Measurements from ENCODE around the gene FBXL7. TPM values are rescaled to one million over a fixed set of nuclear protein-coding genes. Genes with fewer than 3 reads are reported as not detected.

FBXL7 gene
- total RNA-seq, 4 donors from 2014 or later: 5.7 to 47.4 (median 6.3) TPM

DNA sequence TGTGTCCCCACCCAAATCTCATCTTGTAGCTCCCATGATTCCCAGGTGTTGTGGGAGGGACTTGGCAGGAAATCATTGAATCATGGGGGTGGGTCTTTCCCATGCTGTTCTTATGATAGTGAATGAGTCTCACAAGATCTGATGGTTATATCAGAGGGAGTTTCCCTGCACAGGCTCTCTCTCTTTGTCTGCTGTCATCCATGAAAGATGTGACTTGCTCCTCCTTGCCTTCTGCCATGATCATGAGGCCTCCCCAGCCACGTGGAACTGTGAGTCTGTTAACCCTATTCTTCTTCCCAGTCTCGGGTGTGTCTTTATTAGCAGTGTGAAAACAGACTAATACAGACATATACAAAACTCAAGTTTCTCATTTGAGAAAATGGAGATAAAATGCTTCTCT, 139.3 kb downstream of the FBXL7 start:
- in situ Hi-C loops (cut with MboI; ENCODE audit: low pct_ligation_motif_present in 1 of 4, low pct_unique_long_range_greater_than_20kb in 1 of 4, low sequenced_read_pairs in 3 of 4) (no loop called here), intact Hi-C loops (cut with DNase I; ENCODE audit: low total_unique reads) (no loop called here)
- H3K9me3 ChIP-seq: no peaks in the 10 kb centered on the region
- H3K36me3 ChIP-seq: no peaks in the 10 kb centered on the region
- no peaks in the 10 kb centered on the region for H3K27me3 ChIP-seq
- no peak overlapping the region for H3K27ac ChIP-seq
- peaks cover 0 to 8% (median 0%) of the 10 kb centered on the region in 4 donors for H3K4me1 ChIP-seq
- H3K4me3 ChIP-seq: no peak overlapping the region
- no peak for DNase-seq
- TF ChIP-seq POLR2AphosphoS5 (IDR thresholded peaks at IDR 0.05) (no peak), POLR2A (IDR thresholded peaks at IDR 0.05) (no peak), EP300 (IDR thresholded peaks at IDR 0.05; ENCODE audit: low read depth) (no peak)
- TF ChIP-seq, protein P1, sequence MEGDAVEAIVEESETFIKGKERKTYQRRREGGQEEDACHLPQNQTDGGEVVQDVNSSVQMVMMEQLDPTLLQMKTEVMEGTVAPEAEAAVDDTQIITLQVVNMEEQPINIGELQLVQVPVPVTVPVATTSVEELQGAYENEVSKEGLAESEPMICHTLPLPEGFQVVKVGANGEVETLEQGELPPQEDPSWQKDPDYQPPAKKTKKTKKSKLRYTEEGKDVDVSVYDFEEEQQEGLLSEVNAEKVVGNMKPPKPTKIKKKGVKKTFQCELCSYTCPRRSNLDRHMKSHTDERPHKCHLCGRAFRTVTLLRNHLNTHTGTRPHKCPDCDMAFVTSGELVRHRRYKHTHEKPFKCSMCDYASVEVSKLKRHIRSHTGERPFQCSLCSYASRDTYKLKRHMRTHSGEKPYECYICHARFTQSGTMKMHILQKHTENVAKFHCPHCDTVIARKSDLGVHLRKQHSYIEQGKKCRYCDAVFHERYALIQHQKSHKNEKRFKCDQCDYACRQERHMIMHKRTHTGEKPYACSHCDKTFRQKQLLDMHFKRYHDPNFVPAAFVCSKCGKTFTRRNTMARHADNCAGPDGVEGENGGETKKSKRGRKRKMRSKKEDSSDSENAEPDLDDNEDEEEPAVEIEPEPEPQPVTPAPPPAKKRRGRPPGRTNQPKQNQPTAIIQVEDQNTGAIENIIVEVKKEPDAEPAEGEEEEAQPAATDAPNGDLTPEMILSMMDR (IDR thresholded peaks at IDR 0.05): no peak
- 22 to 63% methylated on average over 2 of the region's 2 CpGs for whole genome bisulfite sequencing, 2 donors (ENCODE audit: low coverage in 1 of 2)

DNA sequence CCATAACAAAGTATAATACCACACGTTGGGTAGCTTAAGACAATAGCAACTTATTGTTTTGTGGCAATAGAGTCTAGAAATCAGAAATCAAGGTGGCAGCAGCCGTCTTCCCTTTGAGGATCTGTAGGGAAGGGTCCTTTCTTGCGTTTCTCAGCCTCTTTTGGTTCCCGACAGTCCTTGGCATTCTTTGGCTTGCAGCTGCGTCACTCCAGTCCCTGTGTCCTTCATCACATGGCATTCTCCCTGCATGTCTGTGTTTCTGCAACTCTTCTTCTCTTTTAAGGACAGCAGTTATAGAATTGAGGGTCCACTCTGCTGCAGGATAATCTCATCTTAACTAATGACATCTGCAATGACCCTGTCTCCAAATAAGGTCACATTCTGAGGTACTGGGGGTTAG, 140.1 kb downstream of the FBXL7 start:
- 84 to 93% methylated on average over 3 to 5 of the region's 5 CpGs for WGBS, 2 donors (ENCODE audit: low coverage in 1 of 2)
- H3K4me3 ChIP-seq: no peak overlapping the region
- in situ Hi-C loops (cut with MboI; ENCODE audit: low pct_ligation_motif_present in 1 of 4, low pct_unique_long_range_greater_than_20kb in 1 of 4, low sequenced_read_pairs in 3 of 4) (no loop called here), intact Hi-C loops (cut with DNase I; ENCODE audit: low total_unique reads) (no loop called here)
- H3K27me3 ChIP-seq: no peaks in the 10 kb centered on the region
- no peak for DNase-seq
- no peaks in the 10 kb centered on the region for H3K36me3 ChIP-seq
- H3K9me3 ChIP-seq: no peaks in the 10 kb centered on the region
- TF ChIP-seq, protein P1 (IDR thresholded peaks at IDR 0.05): no peak
- no peak for TF ChIP-seq POLR2AphosphoS5 (IDR thresholded peaks at IDR 0.05)
- TF ChIP-seq POLR2A (IDR thresholded peaks at IDR 0.05): no peak
- TF ChIP-seq EP300 (IDR thresholded peaks at IDR 0.05; ENCODE audit: low read depth): no peak
- peaks cover 0 to 7% (median 1%) of the 10 kb centered on the region in 4 donors for H3K4me1 ChIP-seq
- no peak overlapping the region for H3K27ac ChIP-seq

DNA sequence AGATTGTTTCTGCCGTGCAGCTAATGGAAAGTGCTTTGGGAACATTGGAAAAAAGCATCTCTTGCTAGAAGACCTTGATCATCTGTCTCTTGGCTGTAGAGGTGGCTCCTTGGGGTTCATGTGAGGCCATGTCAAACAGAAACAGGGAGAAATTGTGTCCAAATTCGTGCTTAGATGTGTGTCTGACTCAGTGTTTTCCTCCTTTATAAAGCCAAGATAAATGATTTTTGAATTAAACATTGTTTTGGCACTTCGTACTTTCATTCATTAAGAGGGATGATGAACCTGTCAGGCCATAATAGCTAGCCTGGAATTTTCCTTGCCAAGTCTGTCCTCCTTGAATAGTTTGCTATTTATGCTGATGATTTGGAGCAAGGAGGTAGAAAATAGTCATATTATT, 143.8 kb downstream of the FBXL7 start:
- H3K36me3 ChIP-seq: no peaks in the 10 kb centered on the region
- TF ChIP-seq EP300 (IDR thresholded peaks at IDR 0.05; ENCODE audit: low read depth): no peak
- no peak for TF ChIP-seq POLR2AphosphoS5 (IDR thresholded peaks at IDR 0.05)
- no peak for TF ChIP-seq POLR2A (IDR thresholded peaks at IDR 0.05)
- TF ChIP-seq, protein P1 (IDR thresholded peaks at IDR 0.05): no peak
- no peak overlapping the region for H3K27ac ChIP-seq
- intact Hi-C loops (cut with DNase I; ENCODE audit: low total_unique reads): no loop called here
- 50% methylated on average over 3 of the region's 3 CpGs; no CpG with 5 or more reads in 1 of the 2 donors for WGBS, 2 donors (ENCODE audit: low coverage in 1 of 2)
- DNase-seq: no peak
- no peak overlapping the region for H3K4me3 ChIP-seq
- H3K4me1 ChIP-seq: peaks cover 0 to 3% (median 1%) of the 10 kb centered on the region in 4 donors
- H3K27me3 ChIP-seq: no peaks in the 10 kb centered on the region
- H3K9me3 ChIP-seq: no peaks in the 10 kb centered on the region
- in situ Hi-C loops (cut with MboI; ENCODE audit: low pct_ligation_motif_present in 1 of 4, low pct_unique_long_range_greater_than_20kb in 1 of 4, low sequenced_read_pairs in 3 of 4): no loop called here

DNA sequence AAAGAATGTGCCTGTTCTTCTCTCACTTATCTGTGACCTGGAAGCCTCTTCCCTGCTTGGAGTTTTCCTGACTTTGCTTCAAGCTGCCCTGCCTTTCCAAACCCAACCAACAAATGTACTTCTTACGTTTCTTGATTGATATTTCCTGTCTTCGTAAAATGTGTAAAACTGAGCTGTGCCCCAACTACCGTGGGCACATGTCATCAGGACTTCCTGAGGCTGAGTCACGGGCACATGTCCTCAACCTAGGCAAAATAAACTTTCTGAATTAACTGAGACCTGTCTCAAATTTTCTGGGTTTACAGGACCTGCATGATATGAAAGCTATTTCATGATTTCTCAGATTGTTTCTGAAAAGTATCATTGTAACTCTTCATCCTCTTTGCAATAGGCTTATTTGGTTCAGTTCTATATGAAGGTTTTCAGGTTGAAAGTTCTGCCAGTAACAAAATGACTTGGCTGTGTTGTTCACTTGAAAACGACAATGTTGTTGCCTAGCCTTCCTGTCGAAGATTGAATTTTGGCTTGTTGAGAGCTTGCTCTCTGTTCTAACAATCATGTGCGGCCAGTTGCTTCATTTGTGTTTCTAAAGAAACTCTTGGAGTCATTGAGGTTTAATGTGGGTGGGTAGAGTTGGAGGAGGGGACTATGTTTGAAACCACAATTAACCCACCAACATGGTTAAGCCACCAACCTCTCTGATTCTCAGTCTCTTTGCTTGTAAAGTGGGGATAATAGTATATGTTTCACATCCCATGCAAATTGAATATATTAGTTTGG, 145.6 kb downstream of the FBXL7 start:
- TF ChIP-seq, protein P1 (IDR thresholded peaks at IDR 0.05): no peak
- TF ChIP-seq EP300 (IDR thresholded peaks at IDR 0.05; ENCODE audit: low read depth): no peak
- no peak for TF ChIP-seq POLR2A (IDR thresholded peaks at IDR 0.05)
- no peak for TF ChIP-seq POLR2AphosphoS5 (IDR thresholded peaks at IDR 0.05)
- DNase-seq: no peak
- Histone ChIP-seq H3K27ac (no peak overlapping the region), H3K36me3 (no peaks in the 10 kb centered on the region), H3K4me3 (no peak overlapping the region), H3K27me3 (no peaks in the 10 kb centered on the region), H3K4me1 (peaks cover 0 to 3% (median 1%) of the 10 kb centered on the region in 4 donors), H3K9me3 (no peaks in the 10 kb centered on the region)
- WGBS, 2 donors (ENCODE audit: low coverage in 1 of 2): 46 to 64% methylated on average over 7 of the region's 7 CpGs
- intact Hi-C loops (cut with DNase I; ENCODE audit: low total_unique reads) (no loop called here), in situ Hi-C loops (cut with MboI; ENCODE audit: low pct_ligation_motif_present in 1 of 4, low pct_unique_long_range_greater_than_20kb in 1 of 4, low sequenced_read_pairs in 3 of 4) (no loop called here)

Measured in transverse colon (tissue), 4 donors.